ENCODE data around the gene SAMD4B.

SAMD4B gene

GRCh38 chr19:39428283-39429112 is 86.3 kb downstream of the SAMD4B start:
- DNase-seq: no peak

GRCh38 chr19:39430675-39431593 is 88.7 kb downstream of the SAMD4B start:
- DNase-seq: peak; percentile 74

GRCh38 chr19:39432677-39433025 is 90.4 kb downstream of the SAMD4B start:
- no peak for DNase-seq

GRCh38 chr19:39433480-39434079 is 91.4 kb downstream of the SAMD4B start:
- DNase-seq: no peak

GRCh38 chr19:39434123-39435076 is 92.2 kb downstream of the SAMD4B start:
- DNase-seq: no peak
